ENCODE data around the gene HMG20A. TPM values are rescaled to one million over a fixed set of nuclear protein-coding genes. Genes with fewer than 3 reads are reported as not detected.

The HMG20A gene
- total RNA-seq, 1 donor from 2014 or later: 17.4 TPM

DNA sequence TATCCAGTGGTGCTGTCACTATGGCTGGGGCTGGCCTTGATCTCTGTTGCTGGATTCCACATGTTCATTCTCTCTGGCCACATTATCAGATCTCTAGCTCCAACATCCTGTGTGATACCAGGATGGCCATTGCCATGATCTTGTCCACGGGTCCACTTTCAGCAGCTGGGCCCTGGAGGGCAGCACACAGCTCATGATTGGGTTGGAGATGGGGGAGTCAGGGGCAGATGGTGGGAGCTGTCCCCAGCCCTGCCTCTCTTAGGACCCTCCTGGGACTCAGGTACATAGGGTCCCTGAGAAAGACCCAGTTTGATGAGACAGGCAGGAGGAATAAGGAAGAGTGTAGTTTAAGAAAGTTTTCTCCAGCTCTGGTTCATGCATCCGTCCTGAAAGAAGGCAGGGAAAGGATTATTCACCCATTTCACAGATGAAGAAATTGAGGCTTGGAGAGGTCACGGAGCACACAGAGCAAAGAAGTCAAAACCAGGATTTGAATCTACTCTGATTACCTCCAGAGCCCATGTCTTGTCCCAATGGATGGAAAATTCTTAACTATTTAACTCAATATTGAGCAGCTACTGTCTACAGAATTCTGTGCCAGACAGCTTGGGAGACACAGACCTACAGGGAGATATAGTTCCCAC lies 111.5 kb downstream of the HMG20A start:
- ATAC-seq (no peak), DNase-seq (ENCODE audit: low spot score) (no peak)

DNA sequence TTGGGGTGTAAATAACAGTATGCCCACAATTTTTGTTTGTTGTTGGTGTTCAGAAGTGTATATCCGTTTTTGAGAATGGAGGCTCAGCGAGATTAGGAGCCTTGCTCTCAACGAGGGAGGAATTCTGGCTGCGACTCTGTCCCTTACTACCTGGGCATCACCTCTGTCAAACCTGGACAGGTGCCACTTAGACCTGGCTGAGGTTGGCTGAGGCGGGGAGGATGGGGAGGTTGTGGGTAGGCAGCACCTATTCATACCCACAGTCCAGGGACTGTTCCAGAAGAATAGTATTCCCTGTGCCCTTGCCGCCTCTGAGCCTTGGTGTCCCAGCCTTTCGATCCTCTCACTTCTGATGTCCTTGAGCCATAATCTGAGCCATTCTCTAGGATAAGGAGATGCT lies 112.2 kb downstream of the HMG20A start:
- ATAC-seq: no peak
- no peak for DNase-seq (ENCODE audit: low spot score)

DNA sequence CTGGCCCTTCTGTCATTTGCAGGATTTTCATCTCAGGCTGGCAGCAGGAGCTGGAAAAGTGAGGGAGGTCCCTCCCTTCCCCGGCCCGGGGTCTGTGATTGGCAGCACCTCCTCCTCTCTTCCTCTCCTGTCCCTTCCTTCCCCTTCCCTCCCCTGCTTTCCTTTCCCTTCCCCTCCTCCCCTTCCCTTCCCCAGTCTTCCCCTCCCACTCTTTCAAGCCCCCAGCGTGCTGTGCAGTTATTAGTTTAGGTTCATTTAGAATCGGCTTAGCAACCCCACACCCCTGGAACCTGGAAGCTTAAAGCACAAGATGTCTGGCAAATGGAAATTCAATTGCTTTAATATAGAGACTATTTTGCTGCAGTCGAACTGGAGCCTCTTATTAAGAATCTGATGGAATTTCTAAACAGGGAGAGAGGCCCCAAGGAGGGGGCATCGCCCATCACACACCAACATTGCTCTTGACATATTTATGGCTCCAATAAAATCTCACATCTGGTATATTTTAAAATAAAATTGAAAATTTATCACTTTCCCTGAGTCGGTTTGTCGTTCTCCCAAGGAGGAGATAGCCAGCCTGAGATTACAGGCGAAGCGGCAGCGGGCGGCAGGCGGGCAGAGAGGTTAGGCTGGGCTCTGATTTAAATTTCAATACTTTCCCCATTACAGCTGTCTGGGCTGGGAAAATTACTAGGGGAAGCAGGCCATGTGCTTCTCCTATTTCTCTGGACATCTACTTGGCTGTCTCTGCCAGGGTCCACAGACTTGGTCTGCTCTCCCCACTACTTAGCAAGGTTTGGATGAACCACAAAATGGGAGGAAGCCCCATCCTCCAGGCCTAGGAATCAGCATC lies 113.1 kb downstream of the HMG20A start:
- no peak for ATAC-seq

More for the DNA sequence above, 113.1 kb downstream of the HMG20A start:
- DNase-seq (ENCODE audit: low spot score): no peak

Other genes with a start within 250 kb of the HMG20A start
- gene PEAK1, start 784 bp upstream of the HMG20A start, total RNA-seq: 8.8 TPM
- 0.86 TPM for gene LINGO1, start 212.0 kb downstream of the HMG20A start, total RNA-seq

Data from left lobe of liver (tissue), 2 donors.